Spleen (tissue), 7 donors: Measurements from ENCODE around the gene UBAP1.

Source experiments
- CTCF ChIP-seq, 11 experiments: fragments of 200-600 bp in 7 of 11; fragments of 450-650 bp in 4 of 11; sonication (generic) in 4 of 11; IDR thresholded peaks in 8 of 11; conservative IDR thresholded peaks in 3 of 11; 1 replicate in 7 of 11; 2 replicates in 4 of 11; pipeline versions ENCODE4 v1.4.0 to v1.8.0; 2016 to 2021; ENCODE audit warnings: antibody characterized with exemption in 11 of 11, inconsistent platforms in 4 of 11, mild to moderate bottlenecking in 1 of 11
- POLR2A ChIP-seq, 3 donors: fragments of 450-650 bp; IDR thresholded peaks; one replicate each; pipeline ENCODE4 v1.5.1; 2017; ENCODE audit warnings: antibody characterized with exemption in 3 of 3, mild to moderate bottlenecking in 1 of 3
- POLR2AphosphoS5 ChIP-seq, 3 donors: sonication (generic); formaldehyde crosslinking; IDR thresholded peaks; one replicate each; pipeline ENCODE4 v1.5.1; 2017; ENCODE audit warnings: antibody characterized with exemption in 3 of 3
- donor health status: DM: no; HTN: no; CAD: no; lungs with moderate emphysema.
- donor health status: DM: no; HTN: no; CAD: no.
- donor health status: DM: no; HTN: no; CAD: no.

DNA sequence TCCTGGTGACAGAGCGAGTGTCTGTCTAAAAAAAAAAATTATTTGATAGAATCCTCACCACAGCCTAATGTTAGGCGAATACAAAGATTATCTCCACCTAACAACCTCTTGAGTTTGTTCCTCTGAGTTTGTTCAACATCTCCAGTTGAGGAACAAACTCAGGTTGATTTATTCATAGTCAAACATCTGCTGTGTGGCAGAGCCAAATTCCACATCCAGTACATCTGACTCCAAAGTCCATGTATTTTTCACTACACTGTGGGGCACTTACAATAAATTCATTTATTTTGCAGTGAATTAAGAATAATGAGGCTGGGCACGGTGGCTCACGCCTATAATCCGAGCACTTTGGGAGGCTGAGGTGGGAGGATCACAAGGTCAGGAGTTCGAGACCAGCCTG lies 97.0 kb downstream of the UBAP1 start:
- TF ChIP-seq CTCF (IDR thresholded peaks at IDR 0.05 in 8 of 11, conservative IDR thresholded peaks at IDR 0.05 in 3 of 11) (no peak), POLR2AphosphoS5 (IDR thresholded peaks at IDR 0.05) (no peak), POLR2A (IDR thresholded peaks at IDR 0.05) (no peak)
